ENCODE data around the gene PRPF38B.

The PRPF38B gene

GRCh38 chr1:108717774-108718316 is 25.7 kb downstream of the PRPF38B start:
- DNase-seq (ENCODE audit: low read depth), result no peak

GRCh38 chr1:108718927-108719655 is 27.0 kb downstream of the PRPF38B start:
- no peak for DNase-seq (ENCODE audit: low read depth)

GRCh38 chr1:108719656-108720435 is 27.7 kb downstream of the PRPF38B start:
- DNase-seq (ENCODE audit: low read depth), result peak; percentile 94

- no peak for DNase-seq (ENCODE audit: low read depth)
These were observed 30.2 kb downstream of the PRPF38B start for GRCh38 chr1:108722292-108722691.

GRCh38 chr1:108725906-108726305 is 33.8 kb downstream of the PRPF38B start:
- DNase-seq (ENCODE audit: low read depth), result no peak

- DNase-seq (ENCODE audit: low read depth), result no peak
These were observed 36.3 kb downstream of the PRPF38B start for GRCh38 chr1:108728327-108728923.

GRCh38 chr1:108729481-108729880 is 37.4 kb downstream of the PRPF38B start:
- DNase-seq (ENCODE audit: low read depth), result no peak

- peak; percentile 37 for DNase-seq (ENCODE audit: low read depth)
These were observed 40.3 kb downstream of the PRPF38B start for GRCh38 chr1:108732398-108732797.

- no peak for DNase-seq (ENCODE audit: low read depth)
These were observed 42.2 kb downstream of the PRPF38B start for GRCh38 chr1:108734171-108734865.

- no peak for DNase-seq (ENCODE audit: low read depth)
These were observed 50.1 kb downstream of the PRPF38B start for GRCh38 chr1:108742253-108742652.

GRCh38 chr1:108745980-108746381 is 53.9 kb downstream of the PRPF38B start:
- DNase-seq (ENCODE audit: low read depth), result no peak

- peak; percentile 99 for DNase-seq (ENCODE audit: low read depth)
These were observed 54.5 kb downstream of the PRPF38B start, which contains the start of gene STXBP3 for GRCh38 chr1:108746382-108747170. TSS of gene STXBP3 (plus strand) at chr1:108746674. CDS start at chr1:108746738, 64 bp downstream.

- peak; percentile 92 for DNase-seq (ENCODE audit: low read depth)
These were observed 55.2 kb downstream of the PRPF38B start for GRCh38 chr1:108747171-108747850.

- peak; percentile 8 for DNase-seq (ENCODE audit: low read depth)
These were observed 55.8 kb downstream of the PRPF38B start for GRCh38 chr1:108747898-108748297.

GRCh38 chr1:108749081-108749480 is 57.0 kb downstream of the PRPF38B start:
- DNase-seq (ENCODE audit: low read depth), result no peak

- peak; percentile 8 for DNase-seq (ENCODE audit: low read depth)
These were observed 58.5 kb downstream of the PRPF38B start for GRCh38 chr1:108750476-108751181.
